Keratinocyte (primary cell): ENCODE measurements around the gene ATXN7. TPM values are rescaled to one million over a fixed set of nuclear protein-coding genes. Genes with fewer than 3 reads are reported as not detected.

ENCODE experiments used
- DNase-seq: peaks from one replicate; pipeline ENCODE4 v3.0.0-alpha.2; 2011; ENCODE audit warnings: low read depth, missing footprints, low spot score
- FAIRE-seq: peaks from 2 replicates; lab custom pipeline; 2011; peaks lifted over from hg19 to GRCh38; lab: Jason Lieb, UNC
- H2AFZ ChIP-seq: 2 replicates; pipeline ENCODE4 v1.6.0; 2012; ENCODE audit warnings: low read length, control low read depth, inconsistent platforms; ENCODE audit not compliant: control insufficient read depth
- H3K27ac ChIP-seq: 2 replicates; pipeline ENCODE4 v1.5.1; 2011; ENCODE audit warnings: low read length; ENCODE audit not compliant: control insufficient read depth, insufficient read depth
- H3K27me3 ChIP-seq: 3 replicates; pipeline ENCODE4 v1.6.0; 2011; ENCODE audit warnings: low read length; ENCODE audit not compliant: control insufficient read depth, insufficient read depth; ENCODE audit errors: extremely low read depth
- H3K36me3 ChIP-seq, 2 experiments: 2 replicates in 1 of 2; 3 replicates in 1 of 2; pipeline ENCODE4 v1.5.1; 2011; ENCODE audit warnings: low read length in 2 of 2, mild to moderate bottlenecking in 1 of 2; ENCODE audit not compliant: control insufficient read depth in 2 of 2, insufficient read depth in 2 of 2; ENCODE audit errors: extremely low read depth in 1 of 2
- H3K4me1 ChIP-seq: 3 replicates; pipeline ENCODE4 v1.5.1; 2011; ENCODE audit warnings: low read length; ENCODE audit not compliant: control insufficient read depth, insufficient read depth; ENCODE audit errors: extremely low read depth
- H3K4me2 ChIP-seq: 3 replicates; pipeline ENCODE4 v1.6.0; 2011; ENCODE audit warnings: low read depth, low read length; ENCODE audit not compliant: control insufficient read depth, insufficient read depth; ENCODE audit errors: extremely low read depth
- H3K4me3 ChIP-seq, 3 experiments: fragments of 200-600 bp in 1 of 3; sonication (generic) in 1 of 3; 2 replicates in 2 of 3; 3 replicates in 1 of 3; pipeline ENCODE4 v1.5.1; 2011 to 2016; ENCODE audit warnings: low read length in 3 of 3, mild to moderate bottlenecking in 3 of 3, control low read depth in 2 of 3, inconsistent platforms in 1 of 3, low read depth in 1 of 3, mixed read lengths in 1 of 3, mixed run types in 1 of 3, moderate library complexity in 1 of 3; ENCODE audit not compliant: control insufficient read depth in 2 of 3, insufficient read depth in 2 of 3; ENCODE audit errors: extremely low read depth in 1 of 3
- H3K79me2 ChIP-seq: 2 replicates; pipeline ENCODE4 v1.6.0; 2012; ENCODE audit warnings: low read length; ENCODE audit not compliant: control insufficient read depth, insufficient read depth
- H3K9ac ChIP-seq: 3 replicates; pipeline ENCODE4 v1.6.0; 2011; ENCODE audit warnings: low read length; ENCODE audit not compliant: control insufficient read depth, insufficient read depth; ENCODE audit errors: extremely low read depth
- H3K9me1 ChIP-seq: 3 replicates; pipeline ENCODE4 v1.6.0; 2011; ENCODE audit warnings: low read length; ENCODE audit not compliant: control insufficient read depth, insufficient read depth; ENCODE audit errors: extremely low read depth
- H3K9me3 ChIP-seq: 2 replicates; pipeline ENCODE4 v1.5.1; 2012; ENCODE audit warnings: low read depth, low read length; ENCODE audit not compliant: control insufficient read depth
- H4K20me1 ChIP-seq: 3 replicates; pipeline ENCODE4 v1.6.0; 2011; ENCODE audit warnings: low read length; ENCODE audit not compliant: control insufficient read depth, insufficient read depth; ENCODE audit errors: extremely low read depth
- EZH2 ChIP-seq: IDR thresholded peaks from one replicate; pipeline ENCODE4 v1.6.1; 2012; ENCODE audit warnings: inconsistent platforms, mild to moderate bottlenecking, low read length, moderate library complexity
- dilution Hi-C: fragments of 300-500 bp; cut with MboI; formaldehyde crosslinking; loops from one replicate; pipeline ENCODE4 v1.7.0; 2020; ENCODE audit warnings: low sequenced_read_pairs; ENCODE audit not compliant: extremely low pct_ligation_motif_present
- polyA plus RNA-seq, 5 experiments: library from polyadenylated mRNA; depleted of rRNA in 3 of 5; stranded (reverse) in 3 of 5; stranded (forward) in 1 of 5; unstranded in 1 of 5; fragments of >200 nt; gene quantifications; 1 replicate in 1 of 5; 2 replicates in 3 of 5; 3 replicates in 1 of 5; pipeline versions ENCODE4 v1.2.1 to v1.2.3, GENCODE V29; 2011 to 2012; ENCODE audit warnings: missing spikeins in 2 of 5, low read depth in 1 of 5, low replicate concordance in 1 of 5
- TF ChIP-seq, protein P1 (sequence below), 3 experiments: IDR thresholded peaks in 1 of 3; conservative IDR thresholded peaks in 1 of 3; optimal IDR thresholded peaks in 1 of 3; 2 replicates in 2 of 3; 3 replicates in 1 of 3; pipeline versions ENCODE3 to v1.5.1; 2011; ENCODE audit warnings: low read length in 3 of 3, mild to moderate bottlenecking in 3 of 3, moderate library complexity in 2 of 3, control low read depth in 1 of 3, inconsistent platforms in 1 of 3; ENCODE audit not compliant: insufficient read depth in 2 of 3; ENCODE audit errors: extremely low read depth in 1 of 3

ATXN7 gene
- polyA plus RNA-seq, 1 donor (not counting 4 experiments of a cell fraction or from before 2014, with no cell fraction given) = 8.8 TPM

DNA sequence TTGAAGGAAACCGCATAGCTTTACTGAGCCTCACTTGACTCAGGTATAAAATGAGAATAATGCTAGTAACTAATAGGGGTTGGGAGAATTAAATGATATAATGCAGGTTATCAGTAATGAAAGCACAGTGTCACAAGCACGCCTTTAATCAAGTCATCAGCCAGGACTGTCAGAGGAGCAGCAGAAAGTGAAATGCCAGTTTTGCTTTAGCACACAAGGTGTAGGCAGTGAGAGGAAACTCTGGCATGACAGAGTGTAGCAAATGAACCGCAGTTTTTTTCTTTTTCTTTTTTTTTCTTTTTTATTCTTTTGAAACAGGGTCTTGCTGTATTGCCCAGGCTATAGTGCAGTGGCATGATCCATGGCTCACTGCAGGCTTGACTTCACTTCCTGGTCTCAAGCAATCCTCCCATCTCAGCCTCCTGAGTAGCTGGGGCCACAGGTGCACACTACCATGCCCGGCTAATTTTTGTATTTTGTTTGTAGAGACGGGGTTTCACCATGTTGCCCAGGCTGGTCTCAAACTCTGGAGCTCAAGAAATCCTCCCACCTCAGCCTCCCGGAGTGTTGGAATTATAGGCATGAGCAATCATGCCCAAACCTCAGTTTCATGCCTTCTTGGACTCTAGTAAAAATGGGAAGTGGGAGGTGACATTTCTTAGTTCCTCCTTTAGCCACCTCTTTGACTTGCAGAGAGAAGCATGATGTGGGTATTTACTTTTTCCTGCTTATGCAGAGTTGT is 58.2 kb downstream of the ATXN7 start:
- no peak for DNase-seq
- Histone ChIP-seq H3K79me2 (peaks cover 49% of the 10 kb centered on the region), H3K36me3 (peaks cover 19 to 39% of the 10 kb centered on the region in 2 experiments)

DNA sequence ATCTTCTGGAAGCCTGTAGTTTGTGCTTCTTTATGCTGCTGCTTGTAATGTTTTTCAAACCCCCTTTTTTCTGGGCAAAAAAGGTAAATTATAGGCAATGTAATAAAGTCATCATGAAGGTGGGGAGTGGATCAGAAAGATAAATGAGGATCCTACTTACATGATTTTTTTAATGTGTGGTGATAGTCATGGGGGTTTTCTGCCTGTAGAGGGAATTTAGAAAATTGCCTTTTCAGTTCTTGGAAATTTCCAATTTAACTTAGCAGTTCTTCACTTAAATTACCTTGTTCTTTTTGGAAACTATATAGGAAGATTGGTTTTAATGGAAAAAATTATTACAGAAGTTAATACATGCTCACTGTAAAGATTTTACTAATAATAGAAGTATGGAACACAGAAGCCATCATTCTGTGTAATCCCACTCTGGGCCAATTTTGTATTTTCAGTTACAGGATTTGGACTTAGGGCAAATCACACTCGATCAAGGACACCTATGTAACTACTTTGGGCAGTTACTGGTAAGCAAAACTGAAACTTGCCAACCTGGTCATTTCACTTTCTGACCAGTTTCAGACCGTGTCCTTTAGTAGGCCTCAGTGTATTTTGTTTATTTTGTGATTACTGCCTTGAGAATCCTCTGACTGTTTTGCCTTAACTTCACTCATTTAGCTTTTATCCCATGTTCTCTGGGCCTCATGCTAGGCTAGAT is 59.0 kb downstream of the ATXN7 start:
- Histone ChIP-seq H3K27ac (no peak overlapping the region), H3K4me3 (no peak overlapping the region), H4K20me1 (no peaks in the 10 kb centered on the region), H3K9me3 (no peaks in the 10 kb centered on the region), H3K27me3 (no peaks in the 10 kb centered on the region), H2AFZ (no peak overlapping the region), H3K79me2 (peaks cover 50% of the 10 kb centered on the region), H3K9ac (no peak overlapping the region), H3K4me1 (no peaks in the 10 kb centered on the region), H3K4me2 (no peak overlapping the region), H3K9me1 (no peaks in the 10 kb centered on the region), H3K36me3 (peaks cover 18 to 33% of the 10 kb centered on the region in 2 experiments)
- dilution Hi-C loops = no loop called here
- FAIRE-seq = no peak
- no peak for DNase-seq
- no peak for TF ChIP-seq EZH2
- TF ChIP-seq, protein P1, sequence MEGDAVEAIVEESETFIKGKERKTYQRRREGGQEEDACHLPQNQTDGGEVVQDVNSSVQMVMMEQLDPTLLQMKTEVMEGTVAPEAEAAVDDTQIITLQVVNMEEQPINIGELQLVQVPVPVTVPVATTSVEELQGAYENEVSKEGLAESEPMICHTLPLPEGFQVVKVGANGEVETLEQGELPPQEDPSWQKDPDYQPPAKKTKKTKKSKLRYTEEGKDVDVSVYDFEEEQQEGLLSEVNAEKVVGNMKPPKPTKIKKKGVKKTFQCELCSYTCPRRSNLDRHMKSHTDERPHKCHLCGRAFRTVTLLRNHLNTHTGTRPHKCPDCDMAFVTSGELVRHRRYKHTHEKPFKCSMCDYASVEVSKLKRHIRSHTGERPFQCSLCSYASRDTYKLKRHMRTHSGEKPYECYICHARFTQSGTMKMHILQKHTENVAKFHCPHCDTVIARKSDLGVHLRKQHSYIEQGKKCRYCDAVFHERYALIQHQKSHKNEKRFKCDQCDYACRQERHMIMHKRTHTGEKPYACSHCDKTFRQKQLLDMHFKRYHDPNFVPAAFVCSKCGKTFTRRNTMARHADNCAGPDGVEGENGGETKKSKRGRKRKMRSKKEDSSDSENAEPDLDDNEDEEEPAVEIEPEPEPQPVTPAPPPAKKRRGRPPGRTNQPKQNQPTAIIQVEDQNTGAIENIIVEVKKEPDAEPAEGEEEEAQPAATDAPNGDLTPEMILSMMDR (optimal IDR thresholded peaks at IDR 0.05 in 1 of 3, IDR thresholded peaks at IDR 0.05 in 1 of 3, conservative IDR thresholded peaks at IDR 0.05 in 1 of 3; ENCODE audit: extremely low read depth in 1 of 3, insufficient read depth in 2 of 3, low read length in 3 of 3) = no peak

More for the DNA sequence above, 58.2 kb downstream of the ATXN7 start:
- H3K4me1 ChIP-seq = no peaks in the 10 kb centered on the region
- H3K4me3 ChIP-seq = no peak overlapping the region
- H3K9ac ChIP-seq = no peak overlapping the region
- H3K27me3 ChIP-seq = no peaks in the 10 kb centered on the region
- dilution Hi-C loops = no loop called here
- no peak overlapping the region for H2AFZ ChIP-seq
- no peaks in the 10 kb centered on the region for H4K20me1 ChIP-seq
- no peak for TF ChIP-seq EZH2
- TF ChIP-seq, protein P1 (optimal IDR thresholded peaks at IDR 0.05 in 1 of 3, IDR thresholded peaks at IDR 0.05 in 1 of 3, conservative IDR thresholded peaks at IDR 0.05 in 1 of 3; ENCODE audit: extremely low read depth in 1 of 3, insufficient read depth in 2 of 3, low read length in 3 of 3) = no peak
- FAIRE-seq = no peak
- H3K4me2 ChIP-seq = no peak overlapping the region
- no peak overlapping the region for H3K27ac ChIP-seq
- H3K9me3 ChIP-seq = no peaks in the 10 kb centered on the region
- H3K9me1 ChIP-seq = no peaks in the 10 kb centered on the region
